Osteocyte (in vitro differentiated cells): ENCODE results near the gene CCDC54. TPM values are rescaled to one million over a fixed set of nuclear protein-coding genes. Genes with fewer than 3 reads are reported as not detected.
A peak's percentile ranks its signal among the peaks of the same experiment; 100 is the strongest.

Source experiments
- DNase-seq: peaks from one replicate; pipeline ENCODE4 v3.0.0; 2021; ENCODE audit warnings: mixed read lengths; ENCODE audit not compliant: unreplicated experiment; ENCODE audit errors: extremely low spot score
- H3K27ac Mint-ChIP-seq: one replicate; pipeline ENCODE4 v1.8.0; 2021; ENCODE audit warnings: mild to moderate bottlenecking, mixed read lengths; ENCODE audit not compliant: unreplicated experiment
- H3K27me3 Mint-ChIP-seq: one replicate; pipeline ENCODE4 v1.8.0; 2021; ENCODE audit warnings: mixed read lengths; ENCODE audit not compliant: unreplicated experiment
- H3K36me3 Mint-ChIP-seq: one replicate; pipeline ENCODE4 v1.8.0; 2021; ENCODE audit warnings: mixed read lengths; ENCODE audit not compliant: unreplicated experiment
- H3K4me1 Mint-ChIP-seq: one replicate; pipeline ENCODE4 v1.8.0; 2021; ENCODE audit warnings: mixed read lengths; ENCODE audit not compliant: unreplicated experiment
- H3K4me3 Mint-ChIP-seq: one replicate; pipeline ENCODE4 v1.8.0; 2021; ENCODE audit warnings: mild to moderate bottlenecking, moderate library complexity, mixed read lengths; ENCODE audit not compliant: unreplicated experiment
- H3K9me3 Mint-ChIP-seq: one replicate; pipeline ENCODE4 v1.8.0; 2021; ENCODE audit warnings: mixed read lengths; ENCODE audit not compliant: unreplicated experiment
- total RNA-seq: library from RNA; stranded (reverse); gene quantifications from 2 replicates; pipeline ENCODE4 v1.2.1, GENCODE V29; 2021
- TF ChIP-seq, protein P1 (sequence below): fragments of 200-600 bp; sonication (generic); IDR thresholded peaks from 2 replicates; pipeline ENCODE4 v1.5.0; 2021; ENCODE audit warnings: antibody characterized with exemption, mild to moderate bottlenecking, moderate library complexity

Gene CCDC54
- total RNA-seq, 1 donor from 2014 or later, result not detected

GRCh38 chr3:107413264-107413663 is 36.0 kb downstream of the CCDC54 start:
- Mint-ChIP-seq H3K4me1 (peaks cover 4% of the 10 kb centered on the region), H3K36me3 (no peaks in the 10 kb centered on the region), H3K9me3 (peaks cover 20% of the 10 kb centered on the region), H3K27me3 (no peaks in the 10 kb centered on the region), H3K27ac (no peak overlapping the region), H3K4me3 (no peak overlapping the region)
- DNase-seq, result no peak
- TF ChIP-seq, protein P1, sequence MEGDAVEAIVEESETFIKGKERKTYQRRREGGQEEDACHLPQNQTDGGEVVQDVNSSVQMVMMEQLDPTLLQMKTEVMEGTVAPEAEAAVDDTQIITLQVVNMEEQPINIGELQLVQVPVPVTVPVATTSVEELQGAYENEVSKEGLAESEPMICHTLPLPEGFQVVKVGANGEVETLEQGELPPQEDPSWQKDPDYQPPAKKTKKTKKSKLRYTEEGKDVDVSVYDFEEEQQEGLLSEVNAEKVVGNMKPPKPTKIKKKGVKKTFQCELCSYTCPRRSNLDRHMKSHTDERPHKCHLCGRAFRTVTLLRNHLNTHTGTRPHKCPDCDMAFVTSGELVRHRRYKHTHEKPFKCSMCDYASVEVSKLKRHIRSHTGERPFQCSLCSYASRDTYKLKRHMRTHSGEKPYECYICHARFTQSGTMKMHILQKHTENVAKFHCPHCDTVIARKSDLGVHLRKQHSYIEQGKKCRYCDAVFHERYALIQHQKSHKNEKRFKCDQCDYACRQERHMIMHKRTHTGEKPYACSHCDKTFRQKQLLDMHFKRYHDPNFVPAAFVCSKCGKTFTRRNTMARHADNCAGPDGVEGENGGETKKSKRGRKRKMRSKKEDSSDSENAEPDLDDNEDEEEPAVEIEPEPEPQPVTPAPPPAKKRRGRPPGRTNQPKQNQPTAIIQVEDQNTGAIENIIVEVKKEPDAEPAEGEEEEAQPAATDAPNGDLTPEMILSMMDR, result no peak

DNA sequence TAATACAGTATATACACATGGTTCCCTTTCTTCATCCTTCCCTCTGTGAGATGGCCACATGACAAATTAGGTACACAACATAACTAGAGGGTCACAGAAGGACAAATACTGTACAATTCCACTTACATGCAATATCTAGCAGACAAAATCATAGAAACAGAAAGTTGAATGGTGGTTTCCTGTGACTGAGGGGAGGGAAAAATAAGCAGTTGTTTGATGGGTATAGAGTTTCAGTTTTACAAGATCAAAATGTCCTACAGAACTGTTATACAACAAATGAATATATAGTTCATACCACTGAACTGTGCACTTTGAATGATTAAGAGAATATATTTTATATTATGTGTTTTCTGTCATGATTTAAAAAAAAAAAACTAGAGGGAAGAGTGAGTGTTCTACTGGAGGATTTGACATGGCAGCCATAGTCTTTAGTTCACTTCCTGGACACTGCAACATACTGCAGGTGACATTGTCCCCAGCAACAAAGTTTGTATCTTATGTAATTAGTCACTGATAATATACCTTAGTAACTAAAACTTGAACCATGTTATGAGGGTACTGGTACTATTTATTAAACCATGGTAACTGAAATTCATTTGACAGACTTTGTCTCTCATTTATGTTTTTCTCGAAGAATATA is 37.2 kb downstream of the CCDC54 start:
- Mint-ChIP-seq H3K36me3 (no peaks in the 10 kb centered on the region), H3K9me3 (peaks cover 13% of the 10 kb centered on the region), H3K27me3 (no peaks in the 10 kb centered on the region), H3K4me1 (peaks cover 4% of the 10 kb centered on the region), H3K4me3 (no peak overlapping the region), H3K27ac (no peak overlapping the region)
- no peak for DNase-seq
- TF ChIP-seq, protein P1, result no peak

GRCh38 chr3:107416138-107416537 is 38.9 kb downstream of the CCDC54 start:
- Mint-ChIP-seq H3K36me3 (no peaks in the 10 kb centered on the region), H3K27me3 (no peaks in the 10 kb centered on the region), H3K27ac (no peak overlapping the region), H3K4me3 (no peak overlapping the region), H3K4me1 (peaks cover 6% of the 10 kb centered on the region), H3K9me3 (no peaks in the 10 kb centered on the region)
- DNase-seq, result no peak
- TF ChIP-seq, protein P1, result no peak

- Mint-ChIP-seq H3K4me3 (no peak overlapping the region), H3K9me3 (no peaks in the 10 kb centered on the region), H3K4me1 (peaks cover 6% of the 10 kb centered on the region), H3K36me3 (no peaks in the 10 kb centered on the region), H3K27ac (no peak overlapping the region), H3K27me3 (peaks cover 2% of the 10 kb centered on the region)
- TF ChIP-seq, protein P1, result no peak
- no peak for DNase-seq
Observed at GRCh38 chr3:107416886-107417285, 39.6 kb downstream of the CCDC54 start.

DNA sequence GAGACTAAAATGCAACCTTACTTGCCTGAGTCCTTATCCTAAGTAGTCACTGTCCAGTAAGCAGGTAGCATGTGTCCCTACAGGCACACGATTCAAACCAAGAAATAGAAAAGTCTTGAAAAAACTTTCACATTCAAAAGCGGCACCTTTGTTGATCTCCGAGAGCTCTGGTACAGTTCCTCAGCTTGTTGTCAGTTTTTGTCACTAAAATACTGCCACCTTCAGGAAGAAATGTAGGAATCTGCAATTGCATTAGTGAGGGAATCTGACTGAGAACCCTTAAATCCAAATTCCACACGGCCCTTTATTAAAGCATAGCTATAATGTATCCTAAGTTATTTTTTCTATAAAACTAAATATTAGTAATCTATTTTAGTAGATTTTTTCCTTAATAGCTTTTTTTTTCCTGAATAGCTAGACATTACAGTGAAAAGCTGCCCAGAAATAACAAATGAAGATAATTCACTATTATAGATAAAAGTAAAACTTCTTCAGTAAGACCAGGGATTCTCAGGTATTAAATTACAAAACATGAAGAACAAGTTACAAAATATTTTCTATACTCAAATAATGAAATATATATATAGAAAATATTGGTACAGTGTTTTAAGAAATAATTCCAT is 44.0 kb downstream of the CCDC54 start:
- H3K4me3 Mint-ChIP-seq, result peak overlapping the region; percentile 68

More for the DNA sequence above, 44.0 kb downstream of the CCDC54 start:
- no peaks in the 10 kb centered on the region for H3K36me3 Mint-ChIP-seq
- TF ChIP-seq, protein P1, result peak; percentile 83
- DNase-seq, result no peak
- no peaks in the 10 kb centered on the region for H3K9me3 Mint-ChIP-seq
- H3K27ac Mint-ChIP-seq, result no peak overlapping the region
- peaks cover 3% of the 10 kb centered on the region for H3K4me1 Mint-ChIP-seq
- H3K27me3 Mint-ChIP-seq, result peaks cover 5% of the 10 kb centered on the region
